ENCODE measurements around the gene FRMD4A.

The FRMD4A gene

DNA sequence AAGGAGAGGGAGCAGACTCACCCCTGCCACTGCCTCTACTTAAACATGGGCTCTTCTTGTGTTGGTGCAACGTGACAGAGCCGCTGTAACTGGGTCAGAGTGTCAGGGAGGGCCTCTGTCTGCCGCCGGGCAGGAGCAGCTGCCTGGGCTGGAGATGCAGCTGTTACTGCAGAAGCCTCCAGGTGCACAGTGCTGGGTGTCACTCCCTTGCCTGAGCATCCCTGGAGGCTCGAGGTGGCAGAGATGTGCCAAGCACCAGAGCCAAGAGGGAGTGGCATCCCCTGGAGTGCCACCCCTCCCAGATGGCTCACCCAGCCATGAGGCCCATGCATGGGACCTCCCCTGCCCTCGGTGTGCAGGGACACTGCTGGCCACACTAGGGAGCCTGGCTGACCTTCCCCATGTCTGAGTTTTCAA lies 598.3 kb downstream of the FRMD4A start:
- DNase-seq = no peak
- no peak overlapping the region for H2AFZ ChIP-seq (ENCODE audit: low read length)

GRCh38 chr10:13731799-13732198 lies 598.9 kb downstream of the FRMD4A start:
- Histone ChIP-seq H3K79me2 (ENCODE audit: low read length) (no peaks in the 10 kb centered on the region), H2AFZ (ENCODE audit: low read length) (no peak overlapping the region), H3K9ac (ENCODE audit: low read length) (no peak overlapping the region), H3K27me3 (replicated peaks; ENCODE audit: insufficient read depth, low read length) (no peaks in the 10 kb centered on the region), H3K9me3 (replicated peaks; ENCODE audit: insufficient read depth, low read length) (no peaks in the 10 kb centered on the region), H3K4me3 (ENCODE audit: low read length) (no peak overlapping the region), H3K9me2 (replicated peaks; ENCODE audit: insufficient read depth, low read length) (no peaks in the 10 kb centered on the region), H3K4me2 (ENCODE audit: low read depth, low read length) (no peak overlapping the region), H3F3A (ENCODE audit: insufficient read depth, low read length) (no peaks in the 10 kb centered on the region), H3K36me3 (replicated peaks; ENCODE audit: insufficient read depth, low read length) (no peaks in the 10 kb centered on the region), H3K4me1 (ENCODE audit: low read length) (no peaks in the 10 kb centered on the region), H3K27ac (ENCODE audit: low read length) (no peak overlapping the region), H4K20me1 (ENCODE audit: insufficient read depth, low read length) (no peaks in the 10 kb centered on the region)
- DNase-seq = no peak
- TF ChIP-seq, protein P1, sequence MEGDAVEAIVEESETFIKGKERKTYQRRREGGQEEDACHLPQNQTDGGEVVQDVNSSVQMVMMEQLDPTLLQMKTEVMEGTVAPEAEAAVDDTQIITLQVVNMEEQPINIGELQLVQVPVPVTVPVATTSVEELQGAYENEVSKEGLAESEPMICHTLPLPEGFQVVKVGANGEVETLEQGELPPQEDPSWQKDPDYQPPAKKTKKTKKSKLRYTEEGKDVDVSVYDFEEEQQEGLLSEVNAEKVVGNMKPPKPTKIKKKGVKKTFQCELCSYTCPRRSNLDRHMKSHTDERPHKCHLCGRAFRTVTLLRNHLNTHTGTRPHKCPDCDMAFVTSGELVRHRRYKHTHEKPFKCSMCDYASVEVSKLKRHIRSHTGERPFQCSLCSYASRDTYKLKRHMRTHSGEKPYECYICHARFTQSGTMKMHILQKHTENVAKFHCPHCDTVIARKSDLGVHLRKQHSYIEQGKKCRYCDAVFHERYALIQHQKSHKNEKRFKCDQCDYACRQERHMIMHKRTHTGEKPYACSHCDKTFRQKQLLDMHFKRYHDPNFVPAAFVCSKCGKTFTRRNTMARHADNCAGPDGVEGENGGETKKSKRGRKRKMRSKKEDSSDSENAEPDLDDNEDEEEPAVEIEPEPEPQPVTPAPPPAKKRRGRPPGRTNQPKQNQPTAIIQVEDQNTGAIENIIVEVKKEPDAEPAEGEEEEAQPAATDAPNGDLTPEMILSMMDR (IDR thresholded peaks at IDR 0.05; ENCODE audit: low read length) = no peak
- TF ChIP-seq EZH2 (optimal IDR thresholded peaks at IDR 0.05; ENCODE audit: low read depth, low read length) (no peak), EZH2phosphoT487 (IDR thresholded peaks at IDR 0.05; ENCODE audit: low read length) (no peak)

More for the DNA sequence above, 598.3 kb downstream of the FRMD4A start:
- no peaks in the 10 kb centered on the region for H3K27me3 ChIP-seq (replicated peaks; ENCODE audit: insufficient read depth, low read length)
- H3K4me3 ChIP-seq (ENCODE audit: low read length) = no peak overlapping the region
- no peaks in the 10 kb centered on the region for H3K9me2 ChIP-seq (replicated peaks; ENCODE audit: insufficient read depth, low read length)
- no peaks in the 10 kb centered on the region for H3K36me3 ChIP-seq (replicated peaks; ENCODE audit: insufficient read depth, low read length)
- H3K4me1 ChIP-seq (ENCODE audit: low read length) = no peaks in the 10 kb centered on the region
- TF ChIP-seq, protein P1 (IDR thresholded peaks at IDR 0.05; ENCODE audit: low read length) = no peak
- TF ChIP-seq EZH2 (optimal IDR thresholded peaks at IDR 0.05; ENCODE audit: low read depth, low read length) (no peak), EZH2phosphoT487 (IDR thresholded peaks at IDR 0.05; ENCODE audit: low read length) (no peak)
- H3F3A ChIP-seq (ENCODE audit: insufficient read depth, low read length) = no peaks in the 10 kb centered on the region
- no peak overlapping the region for H3K27ac ChIP-seq (ENCODE audit: low read length)
- no peaks in the 10 kb centered on the region for H3K79me2 ChIP-seq (ENCODE audit: low read length)
- no peak overlapping the region for H3K9ac ChIP-seq (ENCODE audit: low read length)
- H4K20me1 ChIP-seq (ENCODE audit: insufficient read depth, low read length) = no peaks in the 10 kb centered on the region
- no peaks in the 10 kb centered on the region for H3K9me3 ChIP-seq (replicated peaks; ENCODE audit: insufficient read depth, low read length)
- no peak overlapping the region for H3K4me2 ChIP-seq (ENCODE audit: low read depth, low read length)

- H3K27ac ChIP-seq (ENCODE audit: low read length) = no peak overlapping the region
- no peaks in the 10 kb centered on the region for H3K36me3 ChIP-seq (replicated peaks; ENCODE audit: insufficient read depth, low read length)
- no peaks in the 10 kb centered on the region for H3K79me2 ChIP-seq (ENCODE audit: low read length)
- no peaks in the 10 kb centered on the region for H3F3A ChIP-seq (ENCODE audit: insufficient read depth, low read length)
- no peaks in the 10 kb centered on the region for H3K9me3 ChIP-seq (replicated peaks; ENCODE audit: insufficient read depth, low read length)
- H3K4me3 ChIP-seq (ENCODE audit: low read length) = no peak overlapping the region
- no peaks in the 10 kb centered on the region for H3K4me1 ChIP-seq (ENCODE audit: low read length)
- H3K4me2 ChIP-seq (ENCODE audit: low read depth, low read length) = no peak overlapping the region
- TF ChIP-seq EZH2 (optimal IDR thresholded peaks at IDR 0.05; ENCODE audit: low read depth, low read length) = no peak
- TF ChIP-seq EZH2phosphoT487 (IDR thresholded peaks at IDR 0.05; ENCODE audit: low read length) = no peak
- TF ChIP-seq, protein P1 (IDR thresholded peaks at IDR 0.05; ENCODE audit: low read length) = no peak
- H3K9ac ChIP-seq (ENCODE audit: low read length) = no peak overlapping the region
- H3K27me3 ChIP-seq (replicated peaks; ENCODE audit: insufficient read depth, low read length) = no peaks in the 10 kb centered on the region
- no peaks in the 10 kb centered on the region for H4K20me1 ChIP-seq (ENCODE audit: insufficient read depth, low read length)
- no peak overlapping the region for H2AFZ ChIP-seq (ENCODE audit: low read length)
- no peak for DNase-seq
- H3K9me2 ChIP-seq (replicated peaks; ENCODE audit: insufficient read depth, low read length) = no peaks in the 10 kb centered on the region
Measured at GRCh38 chr10:13730956-13731355, 599.8 kb downstream of the FRMD4A start.

Measured in MM.1S (cell line).